OCI-LY3 (cell line): ENCODE results near the gene TRIM26.

ENCODE experiments used
- H2AFZ ChIP-seq: fragments of 200-600, 300-600 bp; shearing (Covaris generic); 2 replicates; pipeline ENCODE4 v1.6.0; 2014; ENCODE audit warnings: antibody characterized with exemption, low read depth, low read length
- H3K27ac ChIP-seq: fragments of 200-600, 300-600 bp; sonication (generic); 2 replicates; pipeline ENCODE4 v1.5.1; 2014; ENCODE audit warnings: mild to moderate bottlenecking, low read length, moderate library complexity, mixed read lengths
- H3K27me3 ChIP-seq: fragments of 200-600, 300-600 bp; sonication (generic); 2 replicates; pipeline ENCODE4 v1.6.1; 2014; ENCODE audit warnings: low read depth, low read length, mixed read lengths
- H3K36me3 ChIP-seq: fragments of 200-600, 300-600 bp; sonication (generic); replicated peaks from 2 replicates; pipeline ENCODE3; 2014; ENCODE audit warnings: low read depth, low read length, mixed read lengths
- H3K4me1 ChIP-seq: fragments of 300-600, 200-600 bp; sonication (generic); 2 replicates; pipeline ENCODE4 v1.6.1; 2014; ENCODE audit warnings: low read length, mixed read lengths
- H3K4me2 ChIP-seq: fragments of 200-600, 300-600 bp; sonication (generic); 2 replicates; pipeline ENCODE4 v1.6.1; 2014; ENCODE audit warnings: low read length, mixed read lengths
- H3K4me3 ChIP-seq: fragments of 300-600, 200-600 bp; sonication (generic); 2 replicates; pipeline ENCODE4 v1.5.1; 2014; ENCODE audit warnings: antibody characterized with exemption, mild to moderate bottlenecking, low read length, moderate library complexity
- H3K79me2 ChIP-seq: fragments of 300-600, 200-600 bp; shearing (Covaris generic); 2 replicates; pipeline ENCODE4 v1.6.1; 2014; ENCODE audit warnings: mild to moderate bottlenecking, low read length, mixed read lengths
- H3K9ac ChIP-seq: fragments of 300-600, 200-600 bp; shearing (Covaris generic); 2 replicates; pipeline ENCODE4 v1.6.0; 2014; ENCODE audit warnings: mild to moderate bottlenecking, low read length, moderate library complexity
- H3K9me3 ChIP-seq: fragments of 200-600, 300-600 bp; shearing (Covaris generic); 2 replicates; pipeline ENCODE4 v1.6.1; 2014; ENCODE audit warnings: low read length, mixed read lengths; ENCODE audit not compliant: insufficient read depth
- H4K20me1 ChIP-seq: fragments of 200-600, 300-600 bp; sonication (generic); 2 replicates; pipeline ENCODE4 v1.6.1; 2016; ENCODE audit warnings: low read length, mixed read lengths; ENCODE audit not compliant: insufficient read depth
- CTCF ChIP-seq: fragments of 200-600, 300-600 bp; sonication (generic); IDR thresholded peaks from 2 replicates; pipeline ENCODE4 v1.5.1; 2014; ENCODE audit warnings: antibody characterized with exemption, low read length, low read depth
- EZH2phosphoT487 ChIP-seq: fragments of 200-600 bp; shearing (Covaris generic); IDR thresholded peaks from 2 replicates; pipeline ENCODE4 v1.6.1; 2018; ENCODE audit warnings: antibody characterized with exemption, mixed run types, low read depth

TRIM26 gene

GRCh38 chr6:30157581-30157980, 55.6 kb downstream of the TRIM26 start:
- no peaks in the 10 kb centered on the region for H3K9me3 ChIP-seq
- no peak overlapping the region for H3K9ac ChIP-seq
- H3K36me3 ChIP-seq: no peaks in the 10 kb centered on the region
- H2AFZ ChIP-seq: no peak overlapping the region
- H3K79me2 ChIP-seq: no peaks in the 10 kb centered on the region
- H4K20me1 ChIP-seq: no peaks in the 10 kb centered on the region
- no peaks in the 10 kb centered on the region for H3K27me3 ChIP-seq
- peaks cover 29% of the 10 kb centered on the region for H3K4me1 ChIP-seq
- no peak overlapping the region for H3K4me3 ChIP-seq
- no peak overlapping the region; the same call in 1 of the 2 replicates for H3K4me2 ChIP-seq
- no peak overlapping the region for H3K27ac ChIP-seq
- TF ChIP-seq EZH2phosphoT487: no peak
- no peak for TF ChIP-seq CTCF

GRCh38 chr6:30156774-30157173, 56.4 kb downstream of the TRIM26 start:
- Histone ChIP-seq H3K9ac (no peak overlapping the region), H3K4me3 (peak overlapping the region; percentile 18; the same call in 1 of the 2 replicates), H3K27ac (no peak overlapping the region), H3K4me1 (peaks cover 29% of the 10 kb centered on the region), H4K20me1 (no peaks in the 10 kb centered on the region), H3K9me3 (no peaks in the 10 kb centered on the region), H3K79me2 (no peaks in the 10 kb centered on the region), H3K27me3 (no peaks in the 10 kb centered on the region), H2AFZ (no peak overlapping the region), H3K4me2 (peak overlapping the region; percentile 64), H3K36me3 (no peaks in the 10 kb centered on the region)
- TF ChIP-seq CTCF (no peak), EZH2phosphoT487 (no peak)

- Histone ChIP-seq H3K9me3 (no peaks in the 10 kb centered on the region), H3K36me3 (no peaks in the 10 kb centered on the region), H3K4me1 (peaks cover 29% of the 10 kb centered on the region), H3K4me3 (no peak overlapping the region), H3K9ac (no peak overlapping the region), H3K4me2 (peak overlapping the region; percentile 64), H3K79me2 (no peaks in the 10 kb centered on the region), H3K27ac (no peak overlapping the region), H2AFZ (no peak overlapping the region), H4K20me1 (no peaks in the 10 kb centered on the region), H3K27me3 (no peaks in the 10 kb centered on the region)
- no peak for TF ChIP-seq CTCF
- no peak for TF ChIP-seq EZH2phosphoT487
Observed at GRCh38 chr6:30156262-30156599, 57.0 kb downstream of the TRIM26 start.

- H3K9me3 ChIP-seq: no peaks in the 10 kb centered on the region
- H3K27ac ChIP-seq: no peak overlapping the region
- no peak overlapping the region for H3K4me2 ChIP-seq
Observed at GRCh38 chr6:30155520-30156261, 57.5 kb downstream of the TRIM26 start.

More at GRCh38 chr6:30155520-30156261, 57.5 kb downstream of the TRIM26 start:
- TF ChIP-seq CTCF (no peak), EZH2phosphoT487 (no peak)
- H3K9ac ChIP-seq: no peak overlapping the region
- H3K4me1 ChIP-seq: peaks cover 29% of the 10 kb centered on the region
- H3K27me3 ChIP-seq: no peaks in the 10 kb centered on the region
- no peak overlapping the region for H2AFZ ChIP-seq
- H3K4me3 ChIP-seq: no peak overlapping the region
- no peaks in the 10 kb centered on the region for H3K79me2 ChIP-seq
- H3K36me3 ChIP-seq: no peaks in the 10 kb centered on the region
- no peaks in the 10 kb centered on the region for H4K20me1 ChIP-seq
